HEK293 (cell line): ENCODE results near the gene R3HDM2.
A peak's percentile ranks its signal among the peaks of the same experiment; 100 is the strongest.

Experiments
- MYNN ChIP-seq: fragments of 450-650 bp; formaldehyde crosslinking; IDR thresholded peaks from 2 replicates; pipeline ENCODE4 v1.5.1; 2016; ENCODE audit warnings: missing biosample characterization, missing genetic modification characterization, borderline replicate concordance
- SALL2 ChIP-seq: fragments of 450-650 bp; formaldehyde crosslinking; IDR thresholded peaks from 2 replicates; pipeline ENCODE4 v1.5.0; 2017; ENCODE audit warnings: missing biosample characterization, mild to moderate bottlenecking, missing genetic modification characterization, borderline replicate concordance
- SCRT2 ChIP-seq: fragments of 450-650 bp; formaldehyde crosslinking; IDR thresholded peaks from 2 replicates; pipeline ENCODE4 v1.5.1; 2016; ENCODE audit warnings: missing biosample characterization, missing genetic modification characterization
- WT1 ChIP-seq: fragments of 450-650 bp; formaldehyde crosslinking; IDR thresholded peaks from 2 replicates; pipeline ENCODE4 v1.5.1; 2016; ENCODE audit warnings: missing biosample characterization, missing genetic modification characterization
- ZBTB1 ChIP-seq: fragments of 450-650 bp; formaldehyde crosslinking; IDR thresholded peaks from 2 replicates; pipeline ENCODE4 v1.5.1; 2016; ENCODE audit warnings: missing biosample characterization, missing genetic modification characterization
- ZBTB48 ChIP-seq: fragments of 450-650 bp; formaldehyde crosslinking; IDR thresholded peaks from 2 replicates; pipeline ENCODE4 v1.5.1; 2016; ENCODE audit warnings: missing biosample characterization, missing genetic modification characterization
- ZEB2 ChIP-seq: fragments of 450-650 bp; formaldehyde crosslinking; IDR thresholded peaks from 2 replicates; pipeline ENCODE4 v1.5.1; 2016; ENCODE audit warnings: missing biosample characterization, missing genetic modification characterization
- ZNF121 ChIP-seq: fragments of 450-650 bp; formaldehyde crosslinking; IDR thresholded peaks from 2 replicates; pipeline ENCODE4 v1.5.1; 2016; ENCODE audit warnings: missing biosample characterization, missing genetic modification characterization
- ZNF132 ChIP-seq: fragments of 450-650 bp; formaldehyde crosslinking; IDR thresholded peaks from 2 replicates; pipeline ENCODE4 v1.5.1; 2017; ENCODE audit warnings: missing biosample characterization, missing genetic modification characterization, borderline replicate concordance
- ZNF169 ChIP-seq: fragments of 450-650 bp; formaldehyde crosslinking; IDR thresholded peaks from 2 replicates; pipeline ENCODE4 v1.5.1; 2016; ENCODE audit warnings: missing biosample characterization, missing genetic modification characterization
- ZNF175 ChIP-seq: fragments of 450-650 bp; formaldehyde crosslinking; IDR thresholded peaks from 2 replicates; pipeline ENCODE4 v1.5.1; 2016; ENCODE audit warnings: missing biosample characterization, missing genetic modification characterization
- ZNF184 ChIP-seq: fragments of 450-650 bp; IDR thresholded peaks from 2 replicates; pipeline ENCODE4 v1.5.1; 2018; ENCODE audit warnings: missing biosample characterization, mild to moderate bottlenecking, missing genetic modification characterization
- ZNF211 ChIP-seq: fragments of 450-650 bp; formaldehyde crosslinking; IDR thresholded peaks from 2 replicates; pipeline ENCODE4 v1.5.1; 2016; ENCODE audit warnings: low read depth, missing biosample characterization, missing genetic modification characterization
- ZNF223 ChIP-seq: fragments of 450-650 bp; formaldehyde crosslinking; IDR thresholded peaks from 2 replicates; pipeline ENCODE4 v1.5.1; 2016; ENCODE audit warnings: missing biosample characterization, missing genetic modification characterization
- ZNF239 ChIP-seq: fragments of 450-650 bp; formaldehyde crosslinking; IDR thresholded peaks from 2 replicates; pipeline ENCODE4 v1.5.1; 2016; ENCODE audit warnings: missing biosample characterization, missing genetic modification characterization
- ZNF341 ChIP-seq: fragments of 450-650 bp; formaldehyde crosslinking; IDR thresholded peaks from 2 replicates; pipeline ENCODE4; 2016; ENCODE audit warnings: low read depth, missing biosample characterization, missing genetic modification characterization
- ZNF473 ChIP-seq: fragments of 450-650 bp; formaldehyde crosslinking; IDR thresholded peaks from 2 replicates; pipeline ENCODE4 v1.5.1; 2017; ENCODE audit warnings: missing biosample characterization, missing genetic modification characterization
- ZNF544 ChIP-seq: fragments of 450-650 bp; formaldehyde crosslinking; IDR thresholded peaks from 2 replicates; pipeline ENCODE4 v1.5.0; 2017; ENCODE audit warnings: missing biosample characterization, missing genetic modification characterization
- ZNF555 ChIP-seq: fragments of 450-650 bp; formaldehyde crosslinking; conservative IDR thresholded peaks from 2 replicates; pipeline ENCODE4 v1.5.1; 2017; ENCODE audit warnings: missing biosample characterization, mild to moderate bottlenecking, missing genetic modification characterization, inconsistent platforms
- ZNF558 ChIP-seq: fragments of 450-650 bp; formaldehyde crosslinking; IDR thresholded peaks from 2 replicates; pipeline ENCODE4 v1.5.1; 2016; ENCODE audit warnings: missing biosample characterization, missing genetic modification characterization
- ZNF560 ChIP-seq: fragments of 450-650 bp; formaldehyde crosslinking; IDR thresholded peaks from 2 replicates; pipeline ENCODE4 v1.5.1; 2017; ENCODE audit warnings: missing biosample characterization, missing genetic modification characterization, borderline replicate concordance
- ZNF596 ChIP-seq: fragments of 450-650 bp; IDR thresholded peaks from 2 replicates; pipeline ENCODE4 v1.5.0; 2018; ENCODE audit warnings: missing biosample characterization, mild to moderate bottlenecking, missing genetic modification characterization, moderate library complexity
- ZNF660 ChIP-seq: fragments of 450-650 bp; IDR thresholded peaks from 2 replicates; pipeline ENCODE4 v1.5.1; 2018; ENCODE audit warnings: missing biosample characterization, mild to moderate bottlenecking, missing genetic modification characterization
- ZNF791 ChIP-seq: fragments of 450-650 bp; formaldehyde crosslinking; IDR thresholded peaks from 2 replicates; pipeline ENCODE4 v1.5.1; 2016; ENCODE audit warnings: missing biosample characterization, missing genetic modification characterization
- ZNF830 ChIP-seq: fragments of 450-650 bp; IDR thresholded peaks from 2 replicates; pipeline ENCODE4 v1.5.0; 2018; ENCODE audit warnings: missing biosample characterization, missing genetic modification characterization, low read depth, mild to moderate bottlenecking, moderate library complexity
- TF ChIP-seq, protein P1 (sequence below): fragments of 450-650 bp; formaldehyde crosslinking; IDR thresholded peaks from 2 replicates; pipeline ENCODE4; 2016; ENCODE audit warnings: missing biosample characterization, missing genetic modification characterization
- TF ChIP-seq, protein P2 (sequence below): fragments of 450-650 bp; formaldehyde crosslinking; IDR thresholded peaks from 2 replicates; pipeline ENCODE4 v1.5.1; 2016; ENCODE audit warnings: missing biosample characterization, missing genetic modification characterization
- TF ChIP-seq, protein P3 (sequence below): fragments of 450-650 bp; formaldehyde crosslinking; IDR thresholded peaks from 2 replicates; pipeline ENCODE4 v1.5.1; 2016; ENCODE audit warnings: missing biosample characterization, missing genetic modification characterization, borderline replicate concordance
- TF ChIP-seq, protein P4 (sequence below): fragments of 450-650 bp; formaldehyde crosslinking; IDR thresholded peaks from 2 replicates; pipeline ENCODE4 v1.5.1; 2017; ENCODE audit warnings: missing biosample characterization, missing genetic modification characterization
- TF ChIP-seq, protein P5 (sequence below): fragments of 450-650 bp; formaldehyde crosslinking; IDR thresholded peaks from 2 replicates; pipeline ENCODE4 v1.5.1; 2016; ENCODE audit warnings: missing biosample characterization, missing genetic modification characterization
- TF ChIP-seq, protein P6 (sequence below): fragments of 450-650 bp; formaldehyde crosslinking; IDR thresholded peaks from 2 replicates; pipeline ENCODE4 v1.5.1; 2016; ENCODE audit warnings: missing biosample characterization, missing genetic modification characterization

The R3HDM2 gene

DNA sequence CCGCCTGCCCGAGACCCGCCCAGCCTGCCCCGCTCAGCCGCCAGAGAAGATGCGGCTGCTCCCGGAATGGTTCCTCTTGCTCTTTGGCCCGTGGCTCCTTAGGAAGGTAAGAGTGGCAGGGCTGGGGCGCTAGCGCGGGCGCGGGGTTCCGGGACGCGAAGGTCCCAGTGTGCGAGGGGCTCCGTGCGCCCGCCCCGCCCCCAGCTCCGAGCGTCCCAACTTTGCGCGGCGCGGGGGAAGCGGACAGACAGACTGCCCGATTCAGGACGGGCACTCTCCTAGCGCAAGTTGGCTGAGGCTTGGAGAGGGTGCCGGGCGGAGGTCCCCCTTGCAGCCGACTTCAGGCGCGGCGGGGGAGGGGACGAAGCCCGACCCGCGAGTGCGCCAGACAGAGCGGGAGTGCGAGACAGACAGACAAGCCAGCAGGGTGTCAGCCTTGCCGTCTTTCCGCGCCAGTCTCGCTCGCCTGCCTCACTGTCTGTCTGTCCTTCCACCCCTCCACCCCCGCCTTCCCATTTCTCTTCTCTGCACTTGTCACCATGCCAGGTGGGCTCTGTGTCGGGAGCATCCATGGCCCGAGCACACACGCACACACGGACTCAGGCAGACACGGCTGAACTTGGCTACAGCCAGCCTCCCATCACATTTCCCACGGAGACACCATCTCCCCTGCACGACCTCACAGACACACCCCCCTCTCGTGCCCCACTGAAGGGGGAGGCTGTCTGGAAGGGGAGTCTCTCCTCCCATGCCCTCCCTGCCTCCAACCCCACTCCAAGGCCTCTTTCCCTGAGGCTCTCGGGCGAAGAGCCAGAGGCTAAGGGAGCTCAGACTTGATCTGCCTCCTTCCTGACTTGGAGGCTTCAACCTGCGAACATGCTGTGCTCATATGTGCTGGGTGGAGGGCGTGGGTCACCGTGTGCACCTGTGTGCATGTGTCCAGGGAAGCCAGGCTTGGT lies 213.6 kb downstream of the R3HDM2 start (continued):
- TF ChIP-seq, protein P1, sequence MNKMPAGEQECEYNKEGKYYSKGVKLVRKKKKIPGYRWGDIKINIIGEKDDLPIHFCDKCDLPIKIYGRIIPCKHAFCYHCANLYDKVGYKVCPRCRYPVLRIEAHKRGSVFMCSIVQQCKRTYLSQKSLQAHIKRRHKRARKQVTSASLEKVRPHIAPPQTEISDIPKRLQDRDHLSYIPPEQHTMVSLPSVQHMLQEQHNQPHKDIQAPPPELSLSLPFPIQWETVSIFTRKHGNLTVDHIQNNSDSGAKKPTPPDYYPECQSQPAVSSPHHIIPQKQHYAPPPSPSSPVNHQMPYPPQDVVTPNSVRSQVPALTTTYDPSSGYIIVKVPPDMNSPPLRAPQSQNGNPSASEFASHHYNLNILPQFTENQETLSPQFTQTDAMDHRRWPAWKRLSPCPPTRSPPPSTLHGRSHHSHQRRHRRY (tag by site-specific recombination): no peak
- TF ChIP-seq ZEB2 (tag by site-specific recombination) (peak; percentile 88), ZNF175 (tag by site-specific recombination) (no peak), ZNF560 (tag by site-specific recombination) (no peak), ZBTB1 (tag by site-specific recombination) (no peak), SALL2 (no peak), WT1 (tag by site-specific recombination) (peak; percentile 98), ZNF555 (no peak), ZNF121 (tag by site-specific recombination) (no peak), SCRT2 (peak; percentile 67), ZNF341 (tag by site-specific recombination) (0 out of 2 replicates have a peak, but pooled peaks have one; percentile 16), MYNN (no peak), ZNF211 (tag by site-specific recombination) (no peak), ZNF184 (tag by site-specific recombination) (no peak), ZNF830 (tag by site-specific recombination) (no peak), ZNF660 (tag by site-specific recombination) (no peak), ZNF132 (tag by site-specific recombination) (no peak), ZNF544 (tag by site-specific recombination) (no peak), ZNF169 (tag by site-specific recombination) (no peak), ZNF558 (tag by site-specific recombination) (no peak), ZNF596 (tag by site-specific recombination) (no peak), ZNF223 (no peak), ZNF239 (tag by site-specific recombination) (no peak), ZNF791 (no peak), ZNF473 (no peak), ZBTB48 (peak; percentile 80)
- TF ChIP-seq, protein P2, sequence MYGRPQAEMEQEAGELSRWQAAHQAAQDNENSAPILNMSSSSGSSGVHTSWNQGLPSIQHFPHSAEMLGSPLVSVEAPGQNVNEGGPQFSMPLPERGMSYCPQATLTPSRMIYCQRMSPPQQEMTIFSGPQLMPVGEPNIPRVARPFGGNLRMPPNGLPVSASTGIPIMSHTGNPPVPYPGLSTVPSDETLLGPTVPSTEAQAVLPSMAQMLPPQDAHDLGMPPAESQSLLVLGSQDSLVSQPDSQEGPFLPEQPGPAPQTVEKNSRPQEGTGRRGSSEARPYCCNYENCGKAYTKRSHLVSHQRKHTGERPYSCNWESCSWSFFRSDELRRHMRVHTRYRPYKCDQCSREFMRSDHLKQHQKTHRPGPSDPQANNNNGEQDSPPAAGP (tag by site-specific recombination): peak; percentile 63; the same call in 1 of the 2 replicates
- TF ChIP-seq, protein P3, sequence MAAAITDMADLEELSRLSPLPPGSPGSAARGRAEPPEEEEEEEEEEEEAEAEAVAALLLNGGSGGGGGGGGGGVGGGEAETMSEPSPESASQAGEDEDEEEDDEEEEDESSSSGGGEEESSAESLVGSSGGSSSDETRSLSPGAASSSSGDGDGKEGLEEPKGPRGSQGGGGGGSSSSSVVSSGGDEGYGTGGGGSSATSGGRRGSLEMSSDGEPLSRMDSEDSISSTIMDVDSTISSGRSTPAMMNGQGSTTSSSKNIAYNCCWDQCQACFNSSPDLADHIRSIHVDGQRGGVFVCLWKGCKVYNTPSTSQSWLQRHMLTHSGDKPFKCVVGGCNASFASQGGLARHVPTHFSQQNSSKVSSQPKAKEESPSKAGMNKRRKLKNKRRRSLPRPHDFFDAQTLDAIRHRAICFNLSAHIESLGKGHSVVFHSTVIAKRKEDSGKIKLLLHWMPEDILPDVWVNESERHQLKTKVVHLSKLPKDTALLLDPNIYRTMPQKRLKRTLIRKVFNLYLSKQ (tag by site-specific recombination): no peak
- TF ChIP-seq, protein P4, sequence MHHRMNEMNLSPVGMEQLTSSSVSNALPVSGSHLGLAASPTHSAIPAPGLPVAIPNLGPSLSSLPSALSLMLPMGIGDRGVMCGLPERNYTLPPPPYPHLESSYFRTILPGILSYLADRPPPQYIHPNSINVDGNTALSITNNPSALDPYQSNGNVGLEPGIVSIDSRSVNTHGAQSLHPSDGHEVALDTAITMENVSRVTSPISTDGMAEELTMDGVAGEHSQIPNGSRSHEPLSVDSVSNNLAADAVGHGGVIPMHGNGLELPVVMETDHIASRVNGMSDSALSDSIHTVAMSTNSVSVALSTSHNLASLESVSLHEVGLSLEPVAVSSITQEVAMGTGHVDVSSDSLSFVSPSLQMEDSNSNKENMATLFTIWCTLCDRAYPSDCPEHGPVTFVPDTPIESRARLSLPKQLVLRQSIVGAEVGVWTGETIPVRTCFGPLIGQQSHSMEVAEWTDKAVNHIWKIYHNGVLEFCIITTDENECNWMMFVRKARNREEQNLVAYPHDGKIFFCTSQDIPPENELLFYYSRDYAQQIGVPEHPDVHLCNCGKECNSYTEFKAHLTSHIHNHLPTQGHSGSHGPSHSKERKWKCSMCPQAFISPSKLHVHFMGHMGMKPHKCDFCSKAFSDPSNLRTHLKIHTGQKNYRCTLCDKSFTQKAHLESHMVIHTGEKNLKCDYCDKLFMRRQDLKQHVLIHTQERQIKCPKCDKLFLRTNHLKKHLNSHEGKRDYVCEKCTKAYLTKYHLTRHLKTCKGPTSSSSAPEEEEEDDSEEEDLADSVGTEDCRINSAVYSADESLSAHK: no peak
- TF ChIP-seq, protein P5, sequence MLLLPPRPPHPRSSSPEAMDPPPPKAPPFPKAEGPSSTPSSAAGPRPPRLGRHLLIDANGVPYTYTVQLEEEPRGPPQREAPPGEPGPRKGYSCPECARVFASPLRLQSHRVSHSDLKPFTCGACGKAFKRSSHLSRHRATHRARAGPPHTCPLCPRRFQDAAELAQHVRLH: no peak
- TF ChIP-seq, protein P6, sequence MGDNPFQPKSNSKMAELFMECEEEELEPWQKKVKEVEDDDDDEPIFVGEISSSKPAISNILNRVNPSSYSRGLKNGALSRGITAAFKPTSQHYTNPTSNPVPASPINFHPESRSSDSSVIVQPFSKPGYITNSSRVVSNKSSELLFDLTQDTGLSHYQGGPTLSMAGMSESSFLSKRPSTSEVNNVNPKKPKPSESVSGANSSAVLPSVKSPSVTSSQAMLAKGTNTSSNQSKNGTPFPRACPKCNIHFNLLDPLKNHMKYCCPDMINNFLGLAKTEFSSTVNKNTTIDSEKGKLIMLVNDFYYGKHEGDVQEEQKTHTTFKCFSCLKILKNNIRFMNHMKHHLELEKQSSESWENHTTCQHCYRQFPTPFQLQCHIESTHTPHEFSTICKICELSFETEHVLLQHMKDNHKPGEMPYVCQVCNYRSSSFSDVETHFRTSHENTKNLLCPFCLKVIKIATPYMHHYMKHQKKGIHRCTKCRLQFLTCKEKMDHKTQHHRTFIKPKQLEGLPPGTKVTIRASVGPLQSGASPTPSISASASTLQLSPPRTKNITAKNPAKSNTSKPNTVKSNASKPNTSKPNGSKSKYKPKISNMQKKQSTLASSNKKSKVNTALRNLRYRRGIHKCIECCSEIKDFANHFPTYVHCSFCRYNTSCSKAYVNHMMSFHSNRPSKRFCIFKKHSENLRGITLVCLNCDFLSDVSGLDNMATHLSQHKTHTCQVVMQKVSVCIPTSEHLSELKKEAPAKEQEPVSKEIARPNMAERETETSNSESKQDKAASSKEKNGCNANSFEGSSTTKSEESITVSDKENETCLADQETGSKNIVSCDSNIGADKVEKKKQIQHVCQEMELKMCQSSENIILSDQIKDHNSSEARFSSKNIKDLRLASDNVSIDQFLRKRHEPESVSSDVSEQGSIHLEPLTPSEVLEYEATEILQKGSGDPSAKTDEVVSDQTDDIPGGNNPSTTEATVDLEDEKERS (tag by site-specific recombination): no peak
